ENCODE measurements around the gene CXCL17.
"Not testable (repeated sequence)": the region's sequence is repeated elsewhere in the genome, so short reads cannot be mapped to it uniquely, and the experiment has no call there.

The CXCL17 gene

GRCh38 chr19:42461700-42462324, 19.1 kb upstream of the CXCL17 start:
- 0 out of 2 replicates have a peak overlapping the region, but pooled peaks have one; percentile 3 for H3K4me2 ChIP-seq (ENCODE audit: low read length)
- no peak overlapping the region for H3K4me3 ChIP-seq (ENCODE audit: low read length)
- no peaks in the 10 kb centered on the region for H3K27me3 ChIP-seq (ENCODE audit: low read depth, low read length)
- H3K27ac ChIP-seq (ENCODE audit: low read length), result peak overlapping the region; percentile 8; the same call in 1 of the 2 replicates
- H3K9me3 ChIP-seq (ENCODE audit: insufficient read depth, low read length), result no peaks in the 10 kb centered on the region
- H3K4me1 ChIP-seq (ENCODE audit: low read length), result peaks cover 38% of the 10 kb centered on the region
- no peak for TF ChIP-seq CTCF (IDR thresholded peaks at IDR 0.05; ENCODE audit: low read depth, low read length)
- TF ChIP-seq EZH2phosphoT487 (IDR thresholded peaks at IDR 0.05; ENCODE audit: low read depth), result no peak
- H3K79me2 ChIP-seq (ENCODE audit: low read length), result no peaks in the 10 kb centered on the region
- no peak overlapping the region for H3K9ac ChIP-seq (ENCODE audit: low read length)
- no peaks in the 10 kb centered on the region for H3K36me3 ChIP-seq (replicated peaks; ENCODE audit: low read depth, low read length)
- no peaks in the 10 kb centered on the region for H4K20me1 ChIP-seq (ENCODE audit: insufficient read depth, low read length)
- H2AFZ ChIP-seq (ENCODE audit: low read depth, low read length), result no peak overlapping the region

DNA sequence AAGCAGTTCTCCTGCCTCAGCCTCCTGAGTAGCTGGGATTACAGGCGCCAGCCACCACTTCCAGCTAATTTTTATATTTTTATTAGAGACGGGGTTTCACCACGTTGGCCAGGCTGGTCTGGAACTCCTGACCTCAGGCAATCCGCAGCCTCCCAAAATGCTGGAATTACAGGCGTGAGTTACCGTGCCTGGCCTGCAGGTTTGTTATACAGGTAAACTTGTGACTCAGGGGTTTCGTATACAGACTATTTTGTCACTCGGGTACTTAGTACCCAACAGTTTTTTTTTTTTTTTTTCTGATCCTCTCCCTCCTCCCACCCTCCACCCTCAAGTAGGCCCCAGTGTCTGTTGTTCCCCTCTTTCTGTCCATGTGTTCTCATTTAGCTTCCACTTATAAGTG, 18.5 kb upstream of the CXCL17 start:
- H3K79me2 ChIP-seq (ENCODE audit: low read length); H4K20me1 ChIP-seq (ENCODE audit: insufficient read depth, low read length); H3K36me3 ChIP-seq (replicated peaks; ENCODE audit: low read depth, low read length); H2AFZ ChIP-seq (ENCODE audit: low read depth, low read length); H3K27me3 ChIP-seq (ENCODE audit: low read depth, low read length); H3K4me2 ChIP-seq (ENCODE audit: low read length); H3K9ac ChIP-seq (ENCODE audit: low read length); H3K9me3 ChIP-seq (ENCODE audit: insufficient read depth, low read length); H3K4me3 ChIP-seq (ENCODE audit: low read length); H3K27ac ChIP-seq (ENCODE audit: low read length): not testable (repeated sequence)
- H3K4me1 ChIP-seq (ENCODE audit: low read length), result peaks cover 32% of the 10 kb centered on the region

DNA sequence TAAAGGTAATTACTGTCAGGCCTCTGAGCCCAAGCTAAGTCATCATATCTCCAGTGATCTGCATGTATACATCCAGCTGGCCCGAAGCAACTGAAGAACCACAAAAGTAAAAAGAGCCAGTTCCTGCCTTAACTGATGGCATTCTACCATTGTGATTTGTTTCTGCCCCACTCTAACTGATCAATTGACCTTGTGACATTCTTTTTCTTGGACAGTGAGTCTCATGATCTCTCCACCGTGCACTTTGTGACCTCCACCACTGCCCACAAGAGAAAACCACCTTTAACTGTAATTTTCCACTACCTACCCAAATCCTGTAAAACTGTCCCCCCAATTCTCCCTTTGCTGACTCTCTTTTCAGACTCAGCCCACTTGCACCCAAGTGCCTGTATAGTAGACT, 17.2 kb upstream of the CXCL17 start:
- H3K27me3 ChIP-seq (ENCODE audit: low read depth, low read length), result peaks cover 11% of the 10 kb centered on the region
- H3K79me2 ChIP-seq (ENCODE audit: low read length), result no peaks in the 10 kb centered on the region
- no peak for TF ChIP-seq CTCF (IDR thresholded peaks at IDR 0.05; ENCODE audit: low read depth, low read length)
- TF ChIP-seq EZH2phosphoT487 (IDR thresholded peaks at IDR 0.05; ENCODE audit: low read depth), result no peak
- H4K20me1 ChIP-seq (ENCODE audit: insufficient read depth, low read length), result no peaks in the 10 kb centered on the region
- no peak overlapping the region for H3K9ac ChIP-seq (ENCODE audit: low read length)
- peaks cover 19% of the 10 kb centered on the region for H3K4me1 ChIP-seq (ENCODE audit: low read length)
- no peak overlapping the region for H3K4me3 ChIP-seq (ENCODE audit: low read length)
- no peaks in the 10 kb centered on the region for H3K36me3 ChIP-seq (replicated peaks; ENCODE audit: low read depth, low read length)
- no peak overlapping the region for H3K27ac ChIP-seq (ENCODE audit: low read length)
- no peak overlapping the region for H3K4me2 ChIP-seq (ENCODE audit: low read length)
- H2AFZ ChIP-seq (ENCODE audit: low read depth, low read length), result no peak overlapping the region
- H3K9me3 ChIP-seq (ENCODE audit: insufficient read depth, low read length), result no peaks in the 10 kb centered on the region

DNA sequence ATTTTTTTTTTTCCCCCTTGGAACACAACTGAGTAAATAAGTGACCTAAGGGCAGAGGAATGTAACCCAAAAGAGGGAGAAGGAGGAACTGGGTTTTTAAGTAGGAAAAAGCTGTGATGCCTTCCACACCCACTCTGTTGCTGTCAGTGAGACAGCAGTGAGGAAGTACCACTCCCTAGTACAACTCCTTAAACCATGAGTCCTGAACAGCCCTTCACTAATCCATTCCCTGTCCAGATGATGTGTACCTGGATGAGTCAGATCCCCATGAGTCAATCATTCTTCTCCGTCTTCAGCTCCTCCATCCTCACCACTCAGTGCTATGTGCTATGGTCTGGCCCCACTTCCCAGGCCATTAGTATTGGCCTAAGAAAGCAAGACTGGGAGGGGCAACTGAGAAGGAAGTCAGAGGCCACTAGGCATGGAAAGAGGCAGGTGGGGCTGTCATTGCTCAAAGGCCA, 12.9 kb upstream of the CXCL17 start:
- Histone ChIP-seq H3K4me2 (ENCODE audit: low read length) (no peak overlapping the region), H3K9me3 (ENCODE audit: insufficient read depth, low read length) (no peaks in the 10 kb centered on the region), H3K9ac (ENCODE audit: low read length) (no peak overlapping the region), H3K36me3 (replicated peaks; ENCODE audit: low read depth, low read length) (no peaks in the 10 kb centered on the region), H4K20me1 (ENCODE audit: insufficient read depth, low read length) (no peaks in the 10 kb centered on the region), H3K4me3 (ENCODE audit: low read length) (no peak overlapping the region), H3K27me3 (ENCODE audit: low read depth, low read length) (peaks cover 47% of the 10 kb centered on the region), H3K79me2 (ENCODE audit: low read length) (no peaks in the 10 kb centered on the region), H3K27ac (ENCODE audit: low read length) (no peak overlapping the region), H3K4me1 (ENCODE audit: low read length) (peaks cover 6% of the 10 kb centered on the region; the same call in 1 of the 2 replicates), H2AFZ (ENCODE audit: low read depth, low read length) (no peak overlapping the region)
- TF ChIP-seq EZH2phosphoT487 (IDR thresholded peaks at IDR 0.05; ENCODE audit: low read depth) (no peak), CTCF (IDR thresholded peaks at IDR 0.05; ENCODE audit: low read depth, low read length) (no peak)
